PFSK-1 (cell line): ENCODE measurements around the gene PCSK5.

ENCODE experiments used
- FOXP2 ChIP-seq: optimal IDR thresholded peaks from 2 replicates; pipeline ENCODE3; 2011; ENCODE audit warnings: borderline replicate concordance, control low read depth, inconsistent platforms; ENCODE audit not compliant: insufficient read depth; ENCODE audit errors: extremely low read length, extremely low read depth
- POLR2AphosphoS5 ChIP-seq: IDR thresholded peaks from 2 replicates; pipeline ENCODE4 v1.6.1; 2012; ENCODE audit warnings: low read depth, mild to moderate bottlenecking, control low read depth, low read length, moderate library complexity
- REST ChIP-seq, 2 experiments: IDR thresholded peaks; 2 replicates each; pipeline versions ENCODE4 v1.6.1 to v1.8.0; 2011 to 2012; ENCODE audit warnings: low read depth in 2 of 2, low read length in 2 of 2, control low read depth in 1 of 2, inconsistent platforms in 1 of 2, mild to moderate bottlenecking in 1 of 2, moderate library complexity in 1 of 2; ENCODE audit not compliant: insufficient read depth in 1 of 2
- SIN3A ChIP-seq: IDR thresholded peaks from 2 replicates; pipeline ENCODE4 v1.6.1; 2012; ENCODE audit warnings: mild to moderate bottlenecking, low read length, moderate library complexity, borderline replicate concordance; ENCODE audit not compliant: insufficient read depth
- TAF1 ChIP-seq: IDR thresholded peaks from 2 replicates; pipeline ENCODE4 v1.6.1; 2012; ENCODE audit warnings: low read length, control low read depth, borderline replicate concordance; ENCODE audit not compliant: insufficient read depth

The PCSK5 gene

GRCh38 chr9:75910731-75911130, 20.3 kb downstream of the PCSK5 start:
- TF ChIP-seq POLR2AphosphoS5 (no peak), SIN3A (no peak), FOXP2 (no peak), REST (IDR thresholded peaks at IDR 0.05; ENCODE audit: insufficient read depth in 1 of 2, low read depth in 2 of 2, low read length in 2 of 2) (no peak), TAF1 (no peak)

- TF ChIP-seq SIN3A (no peak), POLR2AphosphoS5 (no peak), TAF1 (no peak)
Observed at GRCh38 chr9:75911390-75911789, 20.9 kb downstream of the PCSK5 start.

- TF ChIP-seq POLR2AphosphoS5: no peak
- no peak for TF ChIP-seq FOXP2
- no peak for TF ChIP-seq SIN3A
- TF ChIP-seq REST (IDR thresholded peaks at IDR 0.05; ENCODE audit: insufficient read depth in 1 of 2, low read depth in 2 of 2, low read length in 2 of 2): no peak
- TF ChIP-seq TAF1: no peak
Observed at GRCh38 chr9:75912951-75913350, 22.5 kb downstream of the PCSK5 start.

GRCh38 chr9:75914002-75914401, 23.5 kb downstream of the PCSK5 start:
- no peak for TF ChIP-seq SIN3A

- TF ChIP-seq FOXP2 (no peak), REST (IDR thresholded peaks at IDR 0.05; ENCODE audit: insufficient read depth in 1 of 2, low read depth in 2 of 2, low read length in 2 of 2) (no peak), TAF1 (no peak), SIN3A (no peak), POLR2AphosphoS5 (no peak)
Observed at GRCh38 chr9:75914883-75915452, 24.5 kb downstream of the PCSK5 start.

- no peak for TF ChIP-seq POLR2AphosphoS5
- no peak for TF ChIP-seq FOXP2
- TF ChIP-seq SIN3A: no peak
- no peak for TF ChIP-seq TAF1
- TF ChIP-seq REST (IDR thresholded peaks at IDR 0.05; ENCODE audit: insufficient read depth in 1 of 2, low read depth in 2 of 2, low read length in 2 of 2): no peak
Observed at GRCh38 chr9:75918154-75918553, 27.7 kb downstream of the PCSK5 start.
